NCI-H2196 treated with DMSO at 0.1 percent for 48 hours (cell line): ENCODE results near the gene MYO1C.
"Not testable (repeated sequence)": the region's sequence is repeated elsewhere in the genome, so short reads cannot be mapped to it uniquely, and the experiment has no call there.

Source experiments
- DNase-seq: peaks from one replicate; lab custom pipeline; 2025; ENCODE audit not compliant: unreplicated experiment; lab: John Stamatoyannopoulos, UW

The MYO1C gene

GRCh38 chr17:1467898-1468492, 24.5 kb downstream of the MYO1C start:
- no peak for DNase-seq

- no peak for DNase-seq
Measured at GRCh38 chr17:1467258-1467657, 25.2 kb downstream of the MYO1C start.

- DNase-seq, result no peak
Measured at GRCh38 chr17:1464186-1464585, 28.3 kb downstream of the MYO1C start.

GRCh38 chr17:1462164-1463112, 30.0 kb downstream of the MYO1C start:
- no peak for DNase-seq

GRCh38 chr17:1461198-1461944, 31.1 kb downstream of the MYO1C start:
- no peak for DNase-seq

GRCh38 chr17:1460233-1460632, 32.3 kb downstream of the MYO1C start:
- no peak for DNase-seq

- peak; percentile 62 for DNase-seq
Measured at GRCh38 chr17:1455797-1456599, 36.5 kb downstream of the MYO1C start, which contains the start of gene CRK. Gene CRK, minus strand, starts transcription at chr17:1456232. Its CDS starts 115 bp downstream, at chr17:1456117.

- DNase-seq, result no peak
Measured at GRCh38 chr17:1455291-1455796, 37.1 kb downstream of the MYO1C start.

GRCh38 chr17:1454541-1454940, 37.9 kb downstream of the MYO1C start:
- DNase-seq, result no peak

GRCh38 chr17:1453694-1454093, 38.8 kb downstream of the MYO1C start:
- DNase-seq, result not testable (repeated sequence)

- DNase-seq, result no peak
Measured at GRCh38 chr17:1452836-1453235, 39.6 kb downstream of the MYO1C start.

- DNase-seq, result not testable (repeated sequence)
Measured at GRCh38 chr17:1450261-1450660, 42.2 kb downstream of the MYO1C start.

- DNase-seq, result no peak
Measured at GRCh38 chr17:1449412-1449967, 43.0 kb downstream of the MYO1C start.

- no peak for DNase-seq
Measured at GRCh38 chr17:1447052-1447451, 45.4 kb downstream of the MYO1C start.

GRCh38 chr17:1446201-1446600, 46.3 kb downstream of the MYO1C start:
- DNase-seq, result no peak

- DNase-seq, result not testable (repeated sequence)
Measured at GRCh38 chr17:1445695-1446094, 46.8 kb downstream of the MYO1C start.

- DNase-seq, result not testable (repeated sequence)
Measured at GRCh38 chr17:1442721-1443120, 49.8 kb downstream of the MYO1C start.

- DNase-seq, result no peak
Measured at GRCh38 chr17:1442187-1442586, 50.3 kb downstream of the MYO1C start.

- DNase-seq, result no peak
Measured at GRCh38 chr17:1440921-1441320, 51.6 kb downstream of the MYO1C start.

- no peak for DNase-seq
Measured at GRCh38 chr17:1438593-1439083, 53.8 kb downstream of the MYO1C start.
